Bronchial epithelial cell (primary cell): Measurements from ENCODE around the gene DGKG. TPM values are rescaled to one million over a fixed set of nuclear protein-coding genes. Genes with fewer than 3 reads are reported as not detected.

Experiments used
- DNase-seq: peaks from one replicate; pipeline ENCODE4 v3.0.0-alpha.2; 2010; ENCODE audit warnings: low read depth
- FAIRE-seq: peaks from 2 replicates; lab custom pipeline; 2011; peaks lifted over from hg19 to GRCh38; lab: Jason Lieb, UNC
- H3K27me3 ChIP-seq: 2 replicates; pipeline ENCODE4 v1.5.1; 2011; ENCODE audit warnings: low read length; ENCODE audit not compliant: control insufficient read depth, insufficient read depth
- H3K36me3 ChIP-seq: 2 replicates; pipeline ENCODE4 v1.5.1; 2011; ENCODE audit warnings: low read length; ENCODE audit not compliant: control insufficient read depth, insufficient read depth
- H3K4me3 ChIP-seq: 2 replicates; pipeline ENCODE4 v1.5.1; 2011; ENCODE audit warnings: mild to moderate bottlenecking, low read depth, low read length, control low read depth
- total RNA-seq: library from RNA; depleted of rRNA; stranded (reverse); fragments of >200 nt; gene quantifications from 2 replicates; pipeline ENCODE4 v1.2.1, GENCODE V29; 2014
- TF ChIP-seq, protein P1 (sequence below): IDR thresholded peaks from 2 replicates; pipeline ENCODE4 v1.5.1; 2011; ENCODE audit warnings: mild to moderate bottlenecking, moderate library complexity, low read length, control low read depth, inconsistent platforms; ENCODE audit not compliant: insufficient read depth, severe bottlenecking

DGKG gene
- total RNA-seq, 1 donor from 2014 or later = not detected

DNA sequence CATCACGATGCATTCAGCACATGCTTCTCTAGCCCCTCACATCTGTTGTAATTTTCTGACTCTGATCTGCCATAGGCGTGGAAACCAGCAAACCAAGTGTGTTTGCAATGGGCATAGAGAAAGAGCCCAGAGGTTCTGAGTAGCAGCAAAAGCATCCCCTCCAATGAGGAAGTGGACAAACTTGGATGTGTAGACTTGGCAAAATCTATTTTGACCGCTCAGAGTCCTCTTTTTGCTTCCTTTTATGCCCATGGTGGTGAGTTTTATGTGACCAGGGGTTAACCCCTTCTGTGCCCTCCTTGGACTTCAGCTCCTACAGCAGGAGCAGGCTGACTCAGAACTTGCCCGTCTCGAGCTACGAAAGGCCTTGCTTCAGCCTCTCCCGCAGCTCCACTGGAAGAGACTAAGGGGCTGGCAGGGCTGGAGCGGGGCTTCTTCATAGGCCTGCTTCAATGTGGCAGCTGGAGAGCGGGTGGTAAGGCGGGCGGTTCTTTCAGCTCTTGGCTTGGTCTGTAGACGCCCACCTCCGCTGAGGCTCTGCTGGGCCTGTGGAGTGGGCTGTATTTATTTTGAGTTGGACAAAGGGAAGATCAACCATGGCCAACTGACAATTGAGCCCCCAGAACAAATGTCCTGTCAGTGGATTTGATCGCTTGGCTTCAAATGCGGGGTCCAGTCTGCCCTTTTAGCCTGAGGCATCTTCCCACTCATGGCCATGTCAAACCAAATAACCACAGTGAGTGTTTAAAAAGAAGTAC, 246.6 kb downstream of the DGKG start:
- FAIRE-seq (no peak), DNase-seq (no peak)
- no peaks in the 10 kb centered on the region for H3K27me3 ChIP-seq
- no peaks in the 10 kb centered on the region for H3K36me3 ChIP-seq
- H3K4me3 ChIP-seq = no peak overlapping the region
- TF ChIP-seq, protein P1, sequence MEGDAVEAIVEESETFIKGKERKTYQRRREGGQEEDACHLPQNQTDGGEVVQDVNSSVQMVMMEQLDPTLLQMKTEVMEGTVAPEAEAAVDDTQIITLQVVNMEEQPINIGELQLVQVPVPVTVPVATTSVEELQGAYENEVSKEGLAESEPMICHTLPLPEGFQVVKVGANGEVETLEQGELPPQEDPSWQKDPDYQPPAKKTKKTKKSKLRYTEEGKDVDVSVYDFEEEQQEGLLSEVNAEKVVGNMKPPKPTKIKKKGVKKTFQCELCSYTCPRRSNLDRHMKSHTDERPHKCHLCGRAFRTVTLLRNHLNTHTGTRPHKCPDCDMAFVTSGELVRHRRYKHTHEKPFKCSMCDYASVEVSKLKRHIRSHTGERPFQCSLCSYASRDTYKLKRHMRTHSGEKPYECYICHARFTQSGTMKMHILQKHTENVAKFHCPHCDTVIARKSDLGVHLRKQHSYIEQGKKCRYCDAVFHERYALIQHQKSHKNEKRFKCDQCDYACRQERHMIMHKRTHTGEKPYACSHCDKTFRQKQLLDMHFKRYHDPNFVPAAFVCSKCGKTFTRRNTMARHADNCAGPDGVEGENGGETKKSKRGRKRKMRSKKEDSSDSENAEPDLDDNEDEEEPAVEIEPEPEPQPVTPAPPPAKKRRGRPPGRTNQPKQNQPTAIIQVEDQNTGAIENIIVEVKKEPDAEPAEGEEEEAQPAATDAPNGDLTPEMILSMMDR = no peak

DNA sequence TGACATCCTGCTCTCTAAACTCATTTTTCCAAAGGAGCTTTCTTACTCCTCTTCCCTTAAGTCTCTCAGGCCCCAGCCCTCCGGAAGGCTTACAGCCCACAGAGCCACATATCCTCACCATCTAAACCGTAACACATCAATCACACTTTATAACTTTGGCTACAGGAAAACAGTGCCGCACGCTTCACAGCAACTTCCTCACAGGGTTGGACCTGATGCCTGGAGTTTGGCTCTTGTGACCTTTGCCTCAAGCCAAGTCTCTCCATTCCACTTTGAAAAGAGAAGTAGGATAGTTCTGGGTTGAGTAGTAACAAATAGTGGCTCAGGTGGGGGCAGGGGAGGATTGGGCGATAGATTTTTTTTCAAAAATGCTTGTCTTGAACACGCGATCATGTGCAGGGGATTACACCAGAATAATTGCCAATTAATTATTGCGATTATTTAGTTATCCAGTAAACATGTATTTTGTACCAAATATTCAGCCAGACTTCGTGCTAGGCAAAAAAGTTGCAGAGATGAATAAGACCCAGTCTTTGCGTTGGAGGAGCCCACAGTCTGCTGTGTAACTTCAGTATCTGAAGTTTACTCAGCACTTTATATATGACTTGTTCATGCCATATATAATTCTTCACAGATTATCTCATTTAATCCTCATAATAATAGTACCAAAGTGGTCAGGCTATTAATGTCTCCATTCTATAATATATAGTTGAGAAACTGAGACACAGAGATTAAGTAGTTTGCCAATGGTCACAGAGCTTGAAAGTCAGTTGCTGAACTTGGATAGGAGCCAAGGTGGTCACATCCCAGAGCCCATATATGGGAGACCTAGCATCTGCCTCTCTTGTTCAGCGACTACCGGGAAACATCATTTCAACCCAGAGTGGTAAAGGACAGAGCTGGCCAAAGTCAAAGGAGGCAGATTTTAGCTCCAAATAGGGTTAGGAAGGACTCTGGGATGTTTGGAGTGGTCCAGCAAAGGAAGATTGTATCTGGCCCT, 250.8 kb downstream of the DGKG start:
- no peaks in the 10 kb centered on the region for H3K27me3 ChIP-seq
- no peaks in the 10 kb centered on the region for H3K36me3 ChIP-seq
- TF ChIP-seq, protein P1 = no peak
- FAIRE-seq (no peak), DNase-seq (no peak)
- H3K4me3 ChIP-seq = no peak overlapping the region

DNA sequence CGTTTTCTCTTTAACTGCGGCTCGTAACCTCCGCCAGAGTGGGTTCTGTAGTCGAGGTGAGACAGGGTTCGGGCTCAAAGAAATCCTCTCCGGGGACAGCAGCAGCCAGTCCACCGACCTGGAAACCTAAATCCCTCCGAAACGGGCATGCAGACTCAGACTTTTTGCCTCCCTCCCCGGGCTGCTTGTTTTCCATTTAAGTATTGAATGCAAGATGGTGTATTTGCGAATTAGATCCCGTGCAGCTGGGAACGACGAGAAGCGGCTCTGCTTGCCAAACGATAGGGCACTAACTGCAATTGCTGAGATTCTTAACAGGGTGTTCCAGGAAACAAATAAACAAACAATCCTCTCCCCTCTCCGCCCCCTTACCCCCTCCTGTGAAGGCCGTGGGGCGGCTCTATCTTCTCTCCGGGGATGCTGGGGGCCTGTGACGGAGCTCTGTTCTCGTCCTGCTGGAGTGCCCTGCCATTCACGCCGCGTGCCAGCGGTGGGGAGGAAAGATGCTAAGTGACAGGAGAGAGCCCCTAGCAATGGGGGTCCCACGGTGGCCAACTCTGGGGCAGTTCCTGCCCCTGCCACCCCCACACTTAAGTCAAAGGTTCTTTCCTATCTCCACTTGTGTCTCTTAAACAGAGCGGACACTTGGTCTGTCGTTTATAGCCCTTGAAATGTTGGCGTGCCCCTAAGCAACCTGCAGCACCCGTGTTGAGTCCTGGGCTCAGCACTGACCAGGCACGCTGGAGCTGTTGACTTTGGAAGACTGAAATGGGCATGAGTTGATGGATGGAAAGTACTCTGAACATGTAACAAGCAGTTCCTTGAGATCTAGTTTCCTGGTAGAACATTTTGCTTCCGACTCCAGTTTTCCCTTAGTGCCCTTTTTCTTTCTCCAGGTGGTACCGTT, 251.9 kb downstream of the DGKG start:
- peak overlapping the region; percentile 42 for H3K4me3 ChIP-seq
- DNase-seq (no peak), FAIRE-seq (no peak)
- TF ChIP-seq, protein P1 = no peak
- no peaks in the 10 kb centered on the region for H3K36me3 ChIP-seq
- H3K27me3 ChIP-seq = no peaks in the 10 kb centered on the region

DNA sequence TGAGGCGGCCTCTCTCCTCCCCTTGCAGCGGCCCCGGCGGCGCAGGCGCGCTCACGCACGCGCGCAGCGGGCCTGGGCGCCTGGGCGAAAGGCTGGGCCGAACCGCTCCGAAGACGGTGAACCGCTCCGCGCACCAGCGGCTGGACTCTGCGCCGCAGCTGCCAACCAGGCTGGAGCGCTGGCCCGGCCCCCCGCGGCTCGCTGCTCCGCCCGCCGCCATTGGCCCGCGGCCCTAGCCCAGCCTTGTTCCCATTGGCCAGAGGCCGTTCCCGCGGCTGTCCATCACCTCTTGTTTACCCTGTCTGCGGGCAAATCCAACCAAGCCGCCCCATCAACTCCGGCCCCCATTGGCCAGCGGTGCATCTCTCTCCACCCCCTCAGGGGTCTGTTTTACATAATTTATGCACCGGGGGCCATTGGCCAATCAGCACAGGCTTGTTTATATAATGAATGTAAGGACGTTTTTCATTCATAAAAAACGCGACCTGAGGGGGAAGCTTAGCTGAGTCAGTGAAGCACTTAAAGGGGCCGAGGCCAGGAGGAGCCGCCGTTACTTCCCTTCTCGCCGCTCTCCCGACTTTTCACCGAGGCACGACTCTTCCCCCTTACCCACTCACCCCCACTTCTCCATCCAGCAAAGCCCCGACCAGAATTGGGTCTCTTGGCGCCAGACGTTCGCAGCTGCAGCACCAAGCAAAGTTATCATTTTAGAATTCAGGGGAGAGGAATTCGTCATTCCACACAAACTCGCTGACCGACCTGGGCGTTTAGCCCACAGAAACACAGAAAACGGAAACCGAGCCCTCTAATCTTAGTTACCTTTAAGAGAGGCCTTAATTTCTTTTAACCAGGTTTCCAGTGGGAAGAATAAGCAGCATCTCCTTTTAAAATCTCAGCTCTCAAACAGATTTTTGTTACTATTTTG, 252.8 kb downstream of the DGKG start, which contains the start of gene ETV5:
ETV5 (minus strand) TSS at position 149 of the 925 bp plus-strand sequence. CDS start 3,221 bp downstream, outside the sequence.
- no peak for FAIRE-seq
- H3K27me3 ChIP-seq = no peaks in the 10 kb centered on the region
- H3K36me3 ChIP-seq = no peaks in the 10 kb centered on the region

More for the DNA sequence above, 252.8 kb downstream of the DGKG start, which contains the start of gene ETV5:
- H3K4me3 ChIP-seq = peak within 1 kb of the TSS; percentile 54
- DNase-seq = peak; percentile 98
- TF ChIP-seq, protein P1 = no peak
